Left ventricle myocardium inferior (tissue), 1 donor: Measurements from ENCODE around the gene ATP1A1. TPM values are rescaled to one million over a fixed set of nuclear protein-coding genes. Genes with fewer than 3 reads are reported as not detected.

Experiments
- DNase-seq: peaks from one replicate; pipeline ENCODE4 v3.0.0-alpha.2; 2020
- H3K27ac ChIP-seq: fragments of 200-600 bp; replicated peaks from 2 replicates; pipeline ENCODE4 v1.8.0; 2021
- H3K27me3 ChIP-seq: fragments of 200-600 bp; 2 replicates; pipeline ENCODE4 v1.8.0; 2021; ENCODE audit warnings: low read depth
- H3K36me3 ChIP-seq: fragments of 200-600 bp; 2 replicates; pipeline ENCODE4 v1.8.0; 2021
- H3K4me1 ChIP-seq: fragments of 200-600 bp; 2 replicates; pipeline ENCODE4 v1.8.0; 2021
- H3K4me3 ChIP-seq: fragments of 200-600 bp; 2 replicates; pipeline ENCODE4 v1.8.0; 2021; ENCODE audit warnings: mild to moderate bottlenecking, moderate library complexity
- H3K9me3 ChIP-seq: fragments of 200-600 bp; replicated peaks from 2 replicates; pipeline ENCODE4 v1.8.0; 2021
- intact Hi-C: fragments of 100-400 bp; cut with micrococcal nuclease; formaldehyde crosslinking; loops from one replicate; pipeline ENCODE4 v1.11.0; 2022
- total RNA-seq: library from RNA; stranded (reverse); fragmentation: NEBNext Ultra II Directional; extraction: Animal tissue kit (Norgen Biotek cat#: 25700); gene quantifications from one replicate; pipeline ENCODE4 v1.2.1, GENCODE V29; 2021
- TF ChIP-seq, protein P1 (sequence below): fragments of 200-600 bp; IDR thresholded peaks from 2 replicates; pipeline ENCODE4 v1.8.0; 2021; ENCODE audit warnings: antibody characterized with exemption, mild to moderate bottlenecking, borderline replicate concordance
- donor health status: DM: no; HTN: yes; CAD: no; lungs with severe emphysema.

The ATP1A1 gene
- total RNA-seq, 1 donor from 2014 or later: 230 TPM

DNA sequence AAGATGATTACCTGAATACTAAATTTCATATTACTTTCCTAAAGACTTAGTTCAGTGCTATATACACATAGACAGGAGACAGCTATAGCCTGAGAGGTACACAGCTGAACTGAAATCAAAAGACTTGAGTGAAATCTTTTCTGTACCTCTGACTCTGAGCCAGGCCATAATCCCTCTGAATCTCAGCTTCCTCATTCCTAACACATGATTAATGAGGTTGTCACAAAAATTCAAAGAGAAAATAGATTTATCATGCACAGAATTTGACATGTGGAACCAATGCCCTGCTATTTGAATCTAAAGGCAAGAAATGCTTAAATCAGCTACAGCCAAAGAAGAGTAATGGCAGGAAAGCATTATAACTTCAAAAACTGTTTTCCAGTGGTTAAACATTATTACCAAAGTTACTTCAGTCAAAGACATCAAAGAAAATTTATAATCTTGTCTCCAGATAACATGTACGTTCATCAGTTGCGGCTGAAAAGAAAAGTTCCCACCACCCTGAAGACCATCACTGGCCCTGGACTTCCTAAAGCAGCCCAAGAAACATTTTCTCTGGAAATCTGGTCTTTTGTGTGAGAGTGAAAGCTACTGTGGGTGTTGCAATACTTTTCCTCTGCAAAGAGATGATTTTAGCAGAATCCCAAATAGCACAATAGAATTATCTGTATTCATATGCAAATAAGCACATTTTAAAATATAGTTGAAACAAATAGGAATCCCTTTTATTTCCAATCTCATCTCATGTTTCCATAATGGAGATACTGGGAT lies 13.8 kb upstream of the ATP1A1 start:
- H3K4me1 ChIP-seq: peaks cover 9% of the 10 kb centered on the region
- TF ChIP-seq, protein P1, sequence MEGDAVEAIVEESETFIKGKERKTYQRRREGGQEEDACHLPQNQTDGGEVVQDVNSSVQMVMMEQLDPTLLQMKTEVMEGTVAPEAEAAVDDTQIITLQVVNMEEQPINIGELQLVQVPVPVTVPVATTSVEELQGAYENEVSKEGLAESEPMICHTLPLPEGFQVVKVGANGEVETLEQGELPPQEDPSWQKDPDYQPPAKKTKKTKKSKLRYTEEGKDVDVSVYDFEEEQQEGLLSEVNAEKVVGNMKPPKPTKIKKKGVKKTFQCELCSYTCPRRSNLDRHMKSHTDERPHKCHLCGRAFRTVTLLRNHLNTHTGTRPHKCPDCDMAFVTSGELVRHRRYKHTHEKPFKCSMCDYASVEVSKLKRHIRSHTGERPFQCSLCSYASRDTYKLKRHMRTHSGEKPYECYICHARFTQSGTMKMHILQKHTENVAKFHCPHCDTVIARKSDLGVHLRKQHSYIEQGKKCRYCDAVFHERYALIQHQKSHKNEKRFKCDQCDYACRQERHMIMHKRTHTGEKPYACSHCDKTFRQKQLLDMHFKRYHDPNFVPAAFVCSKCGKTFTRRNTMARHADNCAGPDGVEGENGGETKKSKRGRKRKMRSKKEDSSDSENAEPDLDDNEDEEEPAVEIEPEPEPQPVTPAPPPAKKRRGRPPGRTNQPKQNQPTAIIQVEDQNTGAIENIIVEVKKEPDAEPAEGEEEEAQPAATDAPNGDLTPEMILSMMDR: no peak
- H3K4me3 ChIP-seq: no peak overlapping the region
- no peak for DNase-seq
- no peaks in the 10 kb centered on the region for H3K9me3 ChIP-seq
- H3K27ac ChIP-seq: no peak overlapping the region
- intact Hi-C loops: no loop called here
- no peaks in the 10 kb centered on the region for H3K27me3 ChIP-seq
- H3K36me3 ChIP-seq: no peaks in the 10 kb centered on the region

GRCh38 chr1:116359871-116360270 lies 13.2 kb upstream of the ATP1A1 start:
- H3K4me3 ChIP-seq: no peak overlapping the region
- no peak for DNase-seq
- H3K27me3 ChIP-seq: no peaks in the 10 kb centered on the region
- TF ChIP-seq, protein P1: no peak
- H3K4me1 ChIP-seq: peaks cover 9% of the 10 kb centered on the region
- no peak overlapping the region for H3K27ac ChIP-seq
- no peaks in the 10 kb centered on the region for H3K36me3 ChIP-seq
- no peaks in the 10 kb centered on the region for H3K9me3 ChIP-seq
- intact Hi-C loops: no loop called here

GRCh38 chr1:116360429-116361173 lies 12.4 kb upstream of the ATP1A1 start:
- no peak for DNase-seq
- peaks cover 17% of the 10 kb centered on the region for H3K4me1 ChIP-seq
- H3K27ac ChIP-seq: no peak overlapping the region
- TF ChIP-seq, protein P1: peak; percentile 59
- H3K27me3 ChIP-seq: no peaks in the 10 kb centered on the region
- H3K36me3 ChIP-seq: no peaks in the 10 kb centered on the region
- H3K4me3 ChIP-seq: no peak overlapping the region
- intact Hi-C loops: no loop called here
- H3K9me3 ChIP-seq: no peaks in the 10 kb centered on the region

GRCh38 chr1:116361648-116362047 lies 11.4 kb upstream of the ATP1A1 start:
- no peaks in the 10 kb centered on the region for H3K27me3 ChIP-seq
- TF ChIP-seq, protein P1: no peak
- no peaks in the 10 kb centered on the region for H3K36me3 ChIP-seq
- H3K4me3 ChIP-seq: no peak overlapping the region
- intact Hi-C loops: no loop called here
- H3K27ac ChIP-seq: no peak overlapping the region
- H3K4me1 ChIP-seq: peaks cover 24% of the 10 kb centered on the region
- no peaks in the 10 kb centered on the region for H3K9me3 ChIP-seq
- no peak for DNase-seq

- no peaks in the 10 kb centered on the region for H3K36me3 ChIP-seq
- no peak for DNase-seq
- TF ChIP-seq, protein P1: no peak
- peaks cover 24% of the 10 kb centered on the region for H3K4me1 ChIP-seq
- no peaks in the 10 kb centered on the region for H3K9me3 ChIP-seq
- H3K27ac ChIP-seq: no peak overlapping the region
- intact Hi-C loops: no loop called here
- H3K27me3 ChIP-seq: no peaks in the 10 kb centered on the region
- H3K4me3 ChIP-seq: no peak overlapping the region
Measured at GRCh38 chr1:116362050-116362449, 11.0 kb upstream of the ATP1A1 start.
